ENCODE results near the gene KLHL29. TPM values are rescaled to one million over a fixed set of nuclear protein-coding genes. Genes with fewer than 3 reads are reported as not detected.

KLHL29 gene
- total RNA-seq, 1 donor from 2014 or later, result 15.1 TPM

DNA sequence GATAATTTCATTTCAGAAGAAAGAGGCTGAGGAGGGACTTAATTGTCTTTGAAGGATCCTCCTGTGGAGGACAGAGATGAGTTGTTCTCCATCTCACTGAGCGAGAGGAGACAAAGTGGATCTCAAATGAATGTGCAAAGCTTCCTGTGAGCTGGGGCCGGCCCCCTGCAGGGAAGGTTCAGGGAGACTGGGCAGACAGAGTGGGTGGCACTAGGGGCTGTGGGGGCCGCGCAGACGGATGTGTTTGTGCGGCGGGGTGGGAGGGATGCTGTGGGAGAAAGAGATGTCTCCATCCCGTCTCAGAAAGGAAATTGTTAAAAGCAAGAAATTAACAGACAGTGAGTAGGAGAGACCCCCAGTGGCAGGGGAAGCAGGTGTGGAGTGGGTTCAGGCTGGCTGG, 29.1 kb downstream of the KLHL29 start:
- DNase-seq, result no peak
- Histone ChIP-seq H3K4me1 (no peaks in the 10 kb centered on the region), H3K27ac (no peak overlapping the region)

DNA sequence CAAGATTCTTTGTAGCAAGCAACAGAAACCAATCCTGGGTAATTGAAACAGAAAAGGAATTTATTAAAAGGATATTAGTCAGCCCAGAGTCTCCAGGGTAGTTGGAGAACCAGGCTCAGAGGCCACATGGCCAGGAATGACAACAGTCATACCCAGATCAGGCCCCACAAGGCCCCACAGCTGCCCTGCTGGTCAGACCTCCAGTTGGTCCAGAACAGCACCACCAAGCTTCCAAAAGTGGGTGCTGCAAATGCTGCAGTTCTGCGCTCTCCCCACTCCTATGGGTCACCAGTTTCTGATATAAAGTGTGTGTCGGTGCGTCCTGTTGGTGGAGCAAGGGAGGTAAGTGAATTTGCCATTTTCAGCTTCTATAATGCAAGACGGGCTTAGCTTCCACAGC, 29.9 kb downstream of the KLHL29 start:
- ATAC-seq (no peak), DNase-seq (no peak)
- Histone ChIP-seq H3K4me3 (no peak overlapping the region), H3K27me3 (no peaks in the 10 kb centered on the region), H3K9me3 (no peaks in the 10 kb centered on the region), H3K36me3 (no peaks in the 10 kb centered on the region), H3K27ac (no peak overlapping the region), H3K4me1 (no peaks in the 10 kb centered on the region)
- intact Hi-C loops (cut with DNase I), result no loop called here
- TF ChIP-seq, protein P1, sequence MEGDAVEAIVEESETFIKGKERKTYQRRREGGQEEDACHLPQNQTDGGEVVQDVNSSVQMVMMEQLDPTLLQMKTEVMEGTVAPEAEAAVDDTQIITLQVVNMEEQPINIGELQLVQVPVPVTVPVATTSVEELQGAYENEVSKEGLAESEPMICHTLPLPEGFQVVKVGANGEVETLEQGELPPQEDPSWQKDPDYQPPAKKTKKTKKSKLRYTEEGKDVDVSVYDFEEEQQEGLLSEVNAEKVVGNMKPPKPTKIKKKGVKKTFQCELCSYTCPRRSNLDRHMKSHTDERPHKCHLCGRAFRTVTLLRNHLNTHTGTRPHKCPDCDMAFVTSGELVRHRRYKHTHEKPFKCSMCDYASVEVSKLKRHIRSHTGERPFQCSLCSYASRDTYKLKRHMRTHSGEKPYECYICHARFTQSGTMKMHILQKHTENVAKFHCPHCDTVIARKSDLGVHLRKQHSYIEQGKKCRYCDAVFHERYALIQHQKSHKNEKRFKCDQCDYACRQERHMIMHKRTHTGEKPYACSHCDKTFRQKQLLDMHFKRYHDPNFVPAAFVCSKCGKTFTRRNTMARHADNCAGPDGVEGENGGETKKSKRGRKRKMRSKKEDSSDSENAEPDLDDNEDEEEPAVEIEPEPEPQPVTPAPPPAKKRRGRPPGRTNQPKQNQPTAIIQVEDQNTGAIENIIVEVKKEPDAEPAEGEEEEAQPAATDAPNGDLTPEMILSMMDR (IDR thresholded peaks at IDR 0.05), result no peak

More for the DNA sequence above, 29.1 kb downstream of the KLHL29 start:
- Histone ChIP-seq H3K27me3 (no peaks in the 10 kb centered on the region), H3K9me3 (no peaks in the 10 kb centered on the region), H3K36me3 (no peaks in the 10 kb centered on the region), H3K4me3 (no peak overlapping the region)
- intact Hi-C loops (cut with DNase I), result no loop called here
- TF ChIP-seq, protein P1 (IDR thresholded peaks at IDR 0.05), result no peak
- no peak for ATAC-seq

DNA sequence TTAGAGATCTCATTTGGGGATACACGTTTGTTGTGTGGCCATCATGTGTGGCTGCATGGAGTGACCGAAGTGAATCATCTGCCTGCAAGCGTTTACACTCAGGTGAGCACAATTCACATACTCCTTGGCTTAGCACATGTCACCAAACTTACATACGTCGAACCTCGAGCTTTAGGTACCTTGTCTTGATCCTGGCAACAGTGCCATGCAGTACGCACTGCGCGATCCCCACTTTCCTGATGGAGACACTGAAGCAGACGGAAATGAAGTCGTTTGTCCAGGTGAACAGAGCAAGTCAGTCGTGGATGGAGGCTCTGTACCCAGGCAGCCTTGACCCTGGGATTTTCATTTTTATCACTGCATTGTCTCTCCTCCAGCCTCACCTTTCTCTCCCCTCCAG, 32.3 kb downstream of the KLHL29 start:
- ATAC-seq, result no peak
- DNase-seq, result no peak
- TF ChIP-seq, protein P1 (IDR thresholded peaks at IDR 0.05), result no peak
- H3K27me3 ChIP-seq, result no peaks in the 10 kb centered on the region
- intact Hi-C loops (cut with DNase I), result no loop called here
- H3K27ac ChIP-seq, result no peak overlapping the region
- no peak overlapping the region for H3K4me3 ChIP-seq
- no peaks in the 10 kb centered on the region for H3K4me1 ChIP-seq
- no peaks in the 10 kb centered on the region for H3K36me3 ChIP-seq
- no peaks in the 10 kb centered on the region for H3K9me3 ChIP-seq

- Histone ChIP-seq H3K4me1 (no peaks in the 10 kb centered on the region), H3K4me3 (no peak overlapping the region), H3K36me3 (no peaks in the 10 kb centered on the region), H3K27ac (no peak overlapping the region), H3K9me3 (no peaks in the 10 kb centered on the region), H3K27me3 (no peaks in the 10 kb centered on the region)
- DNase-seq (no peak), ATAC-seq (no peak)
- TF ChIP-seq, protein P1 (IDR thresholded peaks at IDR 0.05), result no peak
- intact Hi-C loops (cut with DNase I), result no loop called here
These were observed 33.1 kb downstream of the KLHL29 start for GRCh38 chr2:23418056-23418455.

DNA sequence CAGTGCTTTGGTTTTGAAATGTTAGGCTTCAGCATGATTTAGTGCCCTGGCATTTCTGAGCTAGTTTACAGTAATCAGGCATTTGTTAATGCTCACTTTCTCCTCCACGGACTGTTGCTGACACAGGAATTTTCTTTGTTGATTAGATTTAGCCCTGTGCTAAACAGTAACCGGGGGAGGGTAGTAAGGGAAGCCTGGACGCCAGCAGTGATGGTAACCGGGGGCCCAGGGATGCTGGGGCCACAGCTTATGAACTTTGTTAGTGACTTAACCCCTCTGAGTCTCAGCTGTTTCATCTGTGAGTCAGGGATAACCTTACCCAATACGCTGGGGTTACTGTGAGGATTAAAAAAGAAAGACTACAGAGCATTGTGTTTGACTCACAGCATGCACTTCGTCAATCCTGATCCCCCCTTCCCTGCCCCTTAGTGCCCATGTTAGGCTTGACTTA, 33.5 kb downstream of the KLHL29 start:
- Histone ChIP-seq H3K4me3 (no peak overlapping the region), H3K36me3 (no peaks in the 10 kb centered on the region), H3K9me3 (no peaks in the 10 kb centered on the region), H3K27ac (no peak overlapping the region), H3K4me1 (no peaks in the 10 kb centered on the region), H3K27me3 (no peaks in the 10 kb centered on the region)
- ATAC-seq (no peak), DNase-seq (no peak)
- intact Hi-C loops (cut with DNase I), result no loop called here
- TF ChIP-seq, protein P1 (IDR thresholded peaks at IDR 0.05), result no peak

Measured in upper lobe of right lung (tissue), 1 donor.